Measurements from ENCODE around the gene BEST2.
A peak's percentile ranks its signal among the peaks of the same experiment; 100 is the strongest.
"Not testable (repeated sequence)": the region's sequence is repeated elsewhere in the genome, so short reads cannot be mapped to it uniquely, and the experiment has no call there.

The BEST2 gene

GRCh38 chr19:12788042-12788681 lies 36.6 kb downstream of the BEST2 start:
- DNase-seq (ENCODE audit: low read depth) = no peak

GRCh38 chr19:12788682-12789097 lies 37.1 kb downstream of the BEST2 start:
- no peak for DNase-seq (ENCODE audit: low read depth)

- DNase-seq (ENCODE audit: low read depth) = no peak
Observed at GRCh38 chr19:12789098-12789903, 37.7 kb downstream of the BEST2 start.

- DNase-seq (ENCODE audit: low read depth) = peak; percentile 94
Observed at GRCh38 chr19:12789904-12790619, 38.5 kb downstream of the BEST2 start.

GRCh38 chr19:12790628-12791344 lies 39.2 kb downstream of the BEST2 start:
- DNase-seq (ENCODE audit: low read depth) = no peak

GRCh38 chr19:12791345-12792050 lies 39.9 kb downstream of the BEST2 start, which contains the start of gene JUNB:
Gene JUNB (plus strand): TSS chr19:12791486. CDS start chr19:12791772, 286 bp downstream.
- peak; percentile 93 for DNase-seq (ENCODE audit: low read depth)

- DNase-seq (ENCODE audit: low read depth) = peak; percentile 60
Observed at GRCh38 chr19:12792051-12792852, 40.7 kb downstream of the BEST2 start.

GRCh38 chr19:12792853-12793289 lies 41.3 kb downstream of the BEST2 start:
- DNase-seq (ENCODE audit: low read depth) = no peak

- DNase-seq (ENCODE audit: low read depth) = peak; percentile 87
Observed at GRCh38 chr19:12793290-12794195, 42.0 kb downstream of the BEST2 start.

GRCh38 chr19:12794196-12794941 lies 42.8 kb downstream of the BEST2 start:
- DNase-seq (ENCODE audit: low read depth) = no peak

- DNase-seq (ENCODE audit: low read depth) = no peak
Observed at GRCh38 chr19:12794971-12795381, 43.4 kb downstream of the BEST2 start.

GRCh38 chr19:12796146-12797071 lies 44.8 kb downstream of the BEST2 start:
- DNase-seq (ENCODE audit: low read depth) = no peak

GRCh38 chr19:12797141-12797587 lies 45.6 kb downstream of the BEST2 start:
- no peak for DNase-seq (ENCODE audit: low read depth)

GRCh38 chr19:12797607-12798006 lies 46.0 kb downstream of the BEST2 start:
- DNase-seq (ENCODE audit: low read depth) = not testable (repeated sequence)

- no peak for DNase-seq (ENCODE audit: low read depth)
Observed at GRCh38 chr19:12799742-12800465, 48.3 kb downstream of the BEST2 start.

- DNase-seq (ENCODE audit: low read depth) = no peak
Observed at GRCh38 chr19:12800466-12800770, 48.8 kb downstream of the BEST2 start.

- no peak for DNase-seq (ENCODE audit: low read depth)
Observed at GRCh38 chr19:12800923-12801465, 49.4 kb downstream of the BEST2 start.
